ENCODE measurements around the gene FAN1.

FAN1 gene

GRCh38 chr15:30918366-30918765 lies 14.7 kb downstream of the FAN1 start:
- H4K91ac ChIP-seq (ENCODE audit: low read depth, low read length, poor library complexity): no peak overlapping the region
- H3K27me3 ChIP-seq (ENCODE audit: control insufficient read depth in 3 of 3, insufficient read depth in 3 of 3, low read depth in 1 of 3, low read length in 3 of 3): peaks cover 0 to 3% (median 0%) of the 10 kb centered on the region in 3 experiments
- no peak overlapping the region for H2BK5ac ChIP-seq (ENCODE audit: low read length)
- no peak overlapping the region for H3K4me2 ChIP-seq (ENCODE audit: insufficient read depth, low read length, poor library complexity, severe bottlenecking)
- H2BK15ac ChIP-seq (ENCODE audit: low read length): no peak overlapping the region
- peaks cover 11% of the 10 kb centered on the region in 2 donors for H3K4me1 ChIP-seq (ENCODE audit: control insufficient read depth in 2 of 2, insufficient read depth in 1 of 2, low read depth in 1 of 2, low read length in 2 of 2)
- DNase-seq (ENCODE audit: low spot score): no peak
- no peaks in the 10 kb centered on the region for H3K9me3 ChIP-seq (replicated peaks in 1 of 2; ENCODE audit: control insufficient read depth in 2 of 2, insufficient read depth in 1 of 2, low read depth in 1 of 2, low read length in 2 of 2)
- no peak overlapping the region for H3K9ac ChIP-seq (ENCODE audit: low read depth, low read length, poor library complexity)
- H3K4ac ChIP-seq (ENCODE audit: low read length): no peak overlapping the region
- no peak overlapping the region for H3K23ac ChIP-seq (ENCODE audit: low read depth, low read length, poor library complexity)
- no peaks in the 10 kb centered on the region for H3K79me1 ChIP-seq (ENCODE audit: low read depth, low read length)
- no peak overlapping the region for H2BK12ac ChIP-seq (ENCODE audit: low read length)
- WGBS, 2 donors (ENCODE audit: extremely low coverage in 2 of 2, insufficient read length in 2 of 2, insufficient replicate concordance in 1 of 2): no CpG with 5 or more reads among the region's 5 CpGs
- no peak overlapping the region for H2AFZ ChIP-seq (ENCODE audit: low read length)
- no peak overlapping the region for H3K14ac ChIP-seq (ENCODE audit: low read length)
- no peak overlapping the region for H4K8ac ChIP-seq (ENCODE audit: low read depth, low read length)
- H3K4me3 ChIP-seq (ENCODE audit: low read length in 2 of 2): no peak overlapping the region
- no peak overlapping the region for H3K18ac ChIP-seq (ENCODE audit: low read length)
- no peak overlapping the region for H2AK5ac ChIP-seq (ENCODE audit: low read depth, low read length)
- H3K27ac ChIP-seq (replicated peaks; ENCODE audit: low read length): no peak overlapping the region
- H3K36me3 ChIP-seq (replicated peaks in 1 of 2; ENCODE audit: control insufficient read depth in 2 of 2, insufficient read depth in 2 of 2, low read length in 2 of 2): peaks cover 16 to 96% of the 10 kb centered on the region in 2 donors
- H2BK120ac ChIP-seq (ENCODE audit: low read depth, low read length): no peak overlapping the region

GRCh38 chr15:30919877-30920550 lies 16.3 kb downstream of the FAN1 start:
- Histone ChIP-seq H3K4ac (ENCODE audit: low read length) (no peak overlapping the region), H3K14ac (ENCODE audit: low read length) (no peak overlapping the region), H3K9me3 (replicated peaks in 1 of 2; ENCODE audit: control insufficient read depth in 2 of 2, insufficient read depth in 1 of 2, low read depth in 1 of 2, low read length in 2 of 2) (no peaks in the 10 kb centered on the region), H2BK15ac (ENCODE audit: low read length) (no peak overlapping the region), H3K23ac (ENCODE audit: low read depth, low read length, poor library complexity) (no peak overlapping the region), H3K79me1 (ENCODE audit: low read depth, low read length) (peaks cover 3% of the 10 kb centered on the region), H3K4me2 (ENCODE audit: insufficient read depth, low read length, poor library complexity, severe bottlenecking) (no peak overlapping the region), H3K9ac (ENCODE audit: low read depth, low read length, poor library complexity) (no peak overlapping the region), H4K91ac (ENCODE audit: low read depth, low read length, poor library complexity) (no peak overlapping the region), H2AK5ac (ENCODE audit: low read depth, low read length) (no peak overlapping the region), H2AFZ (ENCODE audit: low read length) (no peak overlapping the region), H2BK120ac (ENCODE audit: low read depth, low read length) (no peak overlapping the region), H4K8ac (ENCODE audit: low read depth, low read length) (no peak overlapping the region), H3K4me1 (ENCODE audit: control insufficient read depth in 2 of 2, insufficient read depth in 1 of 2, low read depth in 1 of 2, low read length in 2 of 2) (peaks cover 11 to 13% of the 10 kb centered on the region in 2 donors), H3K27ac (replicated peaks; ENCODE audit: low read length) (no peak overlapping the region), H3K18ac (ENCODE audit: low read length) (no peak overlapping the region), H2BK12ac (ENCODE audit: low read length) (no peak overlapping the region), H3K4me3 (ENCODE audit: low read length in 2 of 2) (no peak overlapping the region), H3K27me3 (ENCODE audit: control insufficient read depth in 3 of 3, insufficient read depth in 3 of 3, low read depth in 1 of 3, low read length in 3 of 3) (peaks cover 0 to 3% (median 0%) of the 10 kb centered on the region in 3 experiments), H2BK5ac (ENCODE audit: low read length) (no peak overlapping the region), H3K36me3 (replicated peaks in 1 of 2; ENCODE audit: control insufficient read depth in 2 of 2, insufficient read depth in 2 of 2, low read length in 2 of 2) (peaks cover 22 to 96% of the 10 kb centered on the region in 2 donors)
- WGBS, 2 donors (ENCODE audit: extremely low coverage in 2 of 2, insufficient read length in 2 of 2, insufficient replicate concordance in 1 of 2): no CpG with 5 or more reads among the region's 5 CpGs
- no peak for DNase-seq (ENCODE audit: low spot score)

- peaks cover 27 to 96% of the 10 kb centered on the region in 2 donors for H3K36me3 ChIP-seq (replicated peaks in 1 of 2; ENCODE audit: control insufficient read depth in 2 of 2, insufficient read depth in 2 of 2, low read length in 2 of 2)
Measured at GRCh38 chr15:30921106-30921505, 17.4 kb downstream of the FAN1 start.

GRCh38 chr15:30921781-30922479 lies 18.2 kb downstream of the FAN1 start:
- Histone ChIP-seq H2BK15ac (ENCODE audit: low read length) (no peak overlapping the region), H2BK5ac (ENCODE audit: low read length) (no peak overlapping the region), H3K4me3 (ENCODE audit: low read length in 2 of 2) (no peak overlapping the region), H3K14ac (ENCODE audit: low read length) (no peak overlapping the region), H3K27me3 (ENCODE audit: control insufficient read depth in 3 of 3, insufficient read depth in 3 of 3, low read depth in 1 of 3, low read length in 3 of 3) (no peaks in the 10 kb centered on the region), H2BK12ac (ENCODE audit: low read length) (no peak overlapping the region), H3K4me1 (ENCODE audit: control insufficient read depth in 2 of 2, insufficient read depth in 1 of 2, low read depth in 1 of 2, low read length in 2 of 2) (peaks cover 11 to 13% of the 10 kb centered on the region in 2 donors), H3K4me2 (ENCODE audit: insufficient read depth, low read length, poor library complexity, severe bottlenecking) (peak overlapping the region; percentile 28), H2AK5ac (ENCODE audit: low read depth, low read length) (no peak overlapping the region), H2BK120ac (ENCODE audit: low read depth, low read length) (peak overlapping the region; percentile 88), H3K18ac (ENCODE audit: low read length) (peak overlapping the region; percentile 85), H3K36me3 (replicated peaks in 1 of 2; ENCODE audit: control insufficient read depth in 2 of 2, insufficient read depth in 2 of 2, low read length in 2 of 2) (peaks cover 27 to 96% of the 10 kb centered on the region in 2 donors), H4K8ac (ENCODE audit: low read depth, low read length) (no peak overlapping the region), H3K9me3 (replicated peaks in 1 of 2; ENCODE audit: control insufficient read depth in 2 of 2, insufficient read depth in 1 of 2, low read depth in 1 of 2, low read length in 2 of 2) (no peaks in the 10 kb centered on the region), H3K79me1 (ENCODE audit: low read depth, low read length) (peaks cover 3% of the 10 kb centered on the region), H4K91ac (ENCODE audit: low read depth, low read length, poor library complexity) (no peak overlapping the region), H3K23ac (ENCODE audit: low read depth, low read length, poor library complexity) (no peak overlapping the region), H2AFZ (ENCODE audit: low read length) (no peak overlapping the region), H3K4ac (ENCODE audit: low read length) (peak overlapping the region; percentile 30), H3K9ac (ENCODE audit: low read depth, low read length, poor library complexity) (peak overlapping the region; percentile 66), H3K27ac (replicated peaks; ENCODE audit: low read length) (peak overlapping the region; percentile 94)
- no peak for DNase-seq (ENCODE audit: low spot score)
- no CpG with 5 or more reads among the region's 9 CpGs for WGBS, 2 donors (ENCODE audit: extremely low coverage in 2 of 2, insufficient read length in 2 of 2, insufficient replicate concordance in 1 of 2)

More at GRCh38 chr15:30921106-30921505, 17.4 kb downstream of the FAN1 start:
- peak overlapping the region; percentile 83 for H3K18ac ChIP-seq (ENCODE audit: low read length)
- H3K14ac ChIP-seq (ENCODE audit: low read length): no peak overlapping the region
- H4K91ac ChIP-seq (ENCODE audit: low read depth, low read length, poor library complexity): no peak overlapping the region
- H3K4me3 ChIP-seq (ENCODE audit: low read length in 2 of 2): no peak overlapping the region
- H3K4me2 ChIP-seq (ENCODE audit: insufficient read depth, low read length, poor library complexity, severe bottlenecking): no peak overlapping the region
- no peak overlapping the region for H2BK12ac ChIP-seq (ENCODE audit: low read length)
- H3K9me3 ChIP-seq (replicated peaks in 1 of 2; ENCODE audit: control insufficient read depth in 2 of 2, insufficient read depth in 1 of 2, low read depth in 1 of 2, low read length in 2 of 2): no peaks in the 10 kb centered on the region
- WGBS, 2 donors (ENCODE audit: extremely low coverage in 2 of 2, insufficient read length in 2 of 2, insufficient replicate concordance in 1 of 2): no CpG with 5 or more reads among the region's 4 CpGs
- no peak overlapping the region for H2BK15ac ChIP-seq (ENCODE audit: low read length)
- H3K27ac ChIP-seq (replicated peaks; ENCODE audit: low read length): no peak overlapping the region
- no peak overlapping the region for H4K8ac ChIP-seq (ENCODE audit: low read depth, low read length)
- peaks cover 11 to 13% of the 10 kb centered on the region in 2 donors for H3K4me1 ChIP-seq (ENCODE audit: control insufficient read depth in 2 of 2, insufficient read depth in 1 of 2, low read depth in 1 of 2, low read length in 2 of 2)
- H3K9ac ChIP-seq (ENCODE audit: low read depth, low read length, poor library complexity): no peak overlapping the region
- H2AK5ac ChIP-seq (ENCODE audit: low read depth, low read length): peak overlapping the region; percentile 48
- no peak overlapping the region for H3K4ac ChIP-seq (ENCODE audit: low read length)
- H3K79me1 ChIP-seq (ENCODE audit: low read depth, low read length): peaks cover 3% of the 10 kb centered on the region
- H2AFZ ChIP-seq (ENCODE audit: low read length): no peak overlapping the region
- no peak overlapping the region for H2BK120ac ChIP-seq (ENCODE audit: low read depth, low read length)
- peaks cover 0 to 3% (median 0%) of the 10 kb centered on the region in 3 experiments for H3K27me3 ChIP-seq (ENCODE audit: control insufficient read depth in 3 of 3, insufficient read depth in 3 of 3, low read depth in 1 of 3, low read length in 3 of 3)
- no peak for DNase-seq (ENCODE audit: low spot score)
- peak overlapping the region; percentile 31 for H2BK5ac ChIP-seq (ENCODE audit: low read length)
- H3K23ac ChIP-seq (ENCODE audit: low read depth, low read length, poor library complexity): no peak overlapping the region
